SU-DHL-6 (cell line): Measurements from ENCODE around the gene TMEM164.

ENCODE experiments used
- EZH2phosphoT487 ChIP-seq: fragments of 200-600 bp; sonication (generic), shearing (Covaris generic); conservative IDR thresholded peaks from 2 replicates; pipeline ENCODE4 v1.6.1; 2018; ENCODE audit warnings: mild to moderate bottlenecking, antibody characterized with exemption, low read length, moderate library complexity, mixed read lengths
- TF ChIP-seq, protein P1 (sequence below): fragments of 200-600 bp; sonication (generic); IDR thresholded peaks from one replicate; pipeline ENCODE4 v1.5.1; 2017; ENCODE audit warnings: antibody characterized with exemption, mild to moderate bottlenecking, low read length, moderate library complexity; ENCODE audit not compliant: insufficient read depth, poor library complexity, severe bottlenecking

DNA sequence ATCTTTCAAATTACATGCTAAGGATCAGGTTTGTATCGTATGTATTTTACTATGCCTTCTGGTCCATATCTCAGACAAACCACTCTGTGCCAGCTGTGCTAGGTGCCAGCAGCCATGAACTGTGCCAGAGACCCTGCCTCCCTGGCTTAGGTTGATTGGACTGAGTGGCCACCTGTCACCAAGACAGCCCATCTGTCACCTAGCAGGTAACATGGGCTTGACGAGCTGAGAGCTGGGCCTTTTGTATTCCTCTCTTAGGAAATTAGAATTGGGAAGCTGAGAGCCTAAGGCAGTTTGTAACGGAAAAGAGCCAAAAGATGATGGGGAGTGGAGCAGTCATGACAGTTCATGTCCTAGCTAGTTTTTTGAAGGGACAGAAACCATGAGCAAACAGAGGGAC, 42.5 kb downstream of the TMEM164 start:
- TF ChIP-seq, protein P1, sequence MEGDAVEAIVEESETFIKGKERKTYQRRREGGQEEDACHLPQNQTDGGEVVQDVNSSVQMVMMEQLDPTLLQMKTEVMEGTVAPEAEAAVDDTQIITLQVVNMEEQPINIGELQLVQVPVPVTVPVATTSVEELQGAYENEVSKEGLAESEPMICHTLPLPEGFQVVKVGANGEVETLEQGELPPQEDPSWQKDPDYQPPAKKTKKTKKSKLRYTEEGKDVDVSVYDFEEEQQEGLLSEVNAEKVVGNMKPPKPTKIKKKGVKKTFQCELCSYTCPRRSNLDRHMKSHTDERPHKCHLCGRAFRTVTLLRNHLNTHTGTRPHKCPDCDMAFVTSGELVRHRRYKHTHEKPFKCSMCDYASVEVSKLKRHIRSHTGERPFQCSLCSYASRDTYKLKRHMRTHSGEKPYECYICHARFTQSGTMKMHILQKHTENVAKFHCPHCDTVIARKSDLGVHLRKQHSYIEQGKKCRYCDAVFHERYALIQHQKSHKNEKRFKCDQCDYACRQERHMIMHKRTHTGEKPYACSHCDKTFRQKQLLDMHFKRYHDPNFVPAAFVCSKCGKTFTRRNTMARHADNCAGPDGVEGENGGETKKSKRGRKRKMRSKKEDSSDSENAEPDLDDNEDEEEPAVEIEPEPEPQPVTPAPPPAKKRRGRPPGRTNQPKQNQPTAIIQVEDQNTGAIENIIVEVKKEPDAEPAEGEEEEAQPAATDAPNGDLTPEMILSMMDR = no peak
- TF ChIP-seq EZH2phosphoT487 = no peak
